GM10266 (cell line): Measurements from ENCODE around the gene MYH1.

Source experiments
- DNase-seq: peaks from one replicate; pipeline ENCODE4 v3.0.0; 2012; ENCODE audit errors: extremely low spot score
- CTCF ChIP-seq: IDR thresholded peaks from 2 replicates; pipeline ENCODE4 v1.5.1; 2012; ENCODE audit warnings: mild to moderate bottlenecking, low read depth; ENCODE audit not compliant: control insufficient read depth, insufficient read depth; ENCODE audit errors: missing control alignments

MYH1 gene

GRCh38 chr17:10482252-10482651 lies 36.1 kb downstream of the MYH1 start:
- DNase-seq: no peak
- no peak for TF ChIP-seq CTCF

GRCh38 chr17:10477701-10478100 lies 40.6 kb downstream of the MYH1 start:
- no peak for TF ChIP-seq CTCF
- no peak for DNase-seq

- no peak for TF ChIP-seq CTCF
- no peak for DNase-seq
These were observed 43.8 kb downstream of the MYH1 start for GRCh38 chr17:10474536-10474935.

- no peak for DNase-seq
- TF ChIP-seq CTCF: no peak
These were observed 46.5 kb downstream of the MYH1 start for GRCh38 chr17:10471858-10472257.

- no peak for TF ChIP-seq CTCF
- DNase-seq: no peak
These were observed 48.9 kb downstream of the MYH1 start, which contains the start of gene MYH4 for GRCh38 chr17:10469459-10469858. Gene MYH4, minus strand, starts transcription at chr17:10469559. Its CDS starts 2,814 bp downstream, at chr17:10466745.

- DNase-seq: no peak
These were observed 54.9 kb downstream of the MYH1 start for GRCh38 chr17:10463402-10463801.

GRCh38 chr17:10460062-10460461 lies 58.3 kb downstream of the MYH1 start:
- no peak for DNase-seq
- no peak for TF ChIP-seq CTCF

More at GRCh38 chr17:10463402-10463801, 54.9 kb downstream of the MYH1 start:
- no peak for TF ChIP-seq CTCF
